ENCODE results near the gene SLC1A3.
"Not testable (repeated sequence)": the region's sequence is repeated elsewhere in the genome, so short reads cannot be mapped to it uniquely, and the experiment has no call there.

The SLC1A3 gene

DNA sequence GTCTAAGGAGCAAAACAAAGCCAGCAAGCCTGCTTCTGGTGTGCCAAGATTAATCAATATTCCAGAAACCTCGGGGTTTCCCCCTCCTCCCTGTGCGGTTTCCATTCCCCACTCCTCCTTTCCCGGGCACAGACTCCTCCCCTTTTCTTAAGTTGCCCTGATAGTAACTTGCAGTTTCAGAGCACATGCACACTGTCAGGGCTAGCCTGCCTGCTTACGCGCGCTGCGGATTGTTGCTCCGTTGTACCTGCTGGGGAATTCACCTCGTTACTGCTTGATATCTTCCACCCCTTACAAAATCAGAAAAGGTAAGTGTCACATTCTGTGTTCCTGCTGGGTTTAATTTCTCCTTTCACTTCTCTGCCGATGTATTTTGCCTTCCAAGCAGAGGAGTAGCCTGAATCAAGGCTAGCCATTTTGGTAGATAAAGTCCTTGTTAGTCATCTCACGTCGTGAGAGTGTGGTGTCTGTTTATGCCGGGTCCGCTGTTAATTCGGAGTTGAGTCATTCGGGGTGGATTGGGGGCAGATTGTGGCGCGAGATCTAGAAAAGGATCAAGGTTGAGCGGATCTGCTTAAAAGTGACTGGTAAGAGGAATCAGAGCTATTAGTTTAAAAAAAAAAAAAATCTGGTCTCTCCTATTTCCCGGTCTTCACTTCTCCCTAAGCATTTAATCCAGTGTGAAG is at the start of gene SLC1A3:
SLC1A3 (plus strand) TSS at position 179 of the 686 bp plus-strand sequence. CDS start 1,818 bp downstream, outside the sequence.
- Histone ChIP-seq H3K27me3 (ENCODE audit: control insufficient read depth, insufficient read depth, low read length) (no peaks in the 10 kb centered on the region), H3K36me3 (ENCODE audit: control insufficient read depth, insufficient read depth, low read length) (no peaks in the 10 kb centered on the region), H3K27ac (ENCODE audit: low read depth, low read length) (no peak within 1 kb of the TSS), H3K4me3 (ENCODE audit: low read length) (peak within 1 kb of the TSS; percentile 70), H3K9ac (ENCODE audit: low read length) (no peak within 1 kb of the TSS), H3K4me1 (ENCODE audit: control insufficient read depth, insufficient read depth, low read length) (no peaks in the 10 kb centered on the region)

- Histone ChIP-seq H3K4me1 (ENCODE audit: control insufficient read depth, insufficient read depth, low read length) (no peaks in the 10 kb centered on the region), H3K4me3 (ENCODE audit: low read length) (no peak overlapping the region), H3K27me3 (ENCODE audit: control insufficient read depth, insufficient read depth, low read length) (no peaks in the 10 kb centered on the region), H3K27ac (ENCODE audit: low read depth, low read length) (no peak overlapping the region), H3K9ac (ENCODE audit: low read length) (no peak overlapping the region), H3K36me3 (ENCODE audit: control insufficient read depth, insufficient read depth, low read length) (no peaks in the 10 kb centered on the region)
Measured at GRCh38 chr5:36558641-36559040, 47.8 kb upstream of the SLC1A3 start.

DNA sequence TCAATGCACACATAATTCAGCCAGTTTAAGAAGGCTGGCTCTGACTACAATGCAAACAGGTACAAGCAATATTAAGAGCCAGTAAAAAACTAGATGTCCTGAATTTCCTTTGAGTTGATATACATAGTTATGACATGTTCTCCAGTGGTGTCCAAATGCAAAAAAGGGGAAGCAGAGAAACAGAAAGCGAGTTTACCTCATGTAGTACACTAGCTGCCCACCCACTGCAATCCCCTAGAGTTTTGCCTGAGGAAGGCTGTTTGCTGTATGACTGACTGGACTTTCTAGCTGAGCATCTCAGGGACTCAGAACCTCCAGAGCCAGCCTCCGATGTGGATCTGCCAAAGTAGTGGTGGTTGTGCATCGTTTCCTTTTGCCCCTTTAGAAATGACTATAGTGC is 44.8 kb upstream of the SLC1A3 start:
- Histone ChIP-seq H3K9ac (ENCODE audit: low read length) (no peak overlapping the region), H3K4me1 (ENCODE audit: control insufficient read depth, insufficient read depth, low read length) (no peaks in the 10 kb centered on the region), H3K27me3 (ENCODE audit: control insufficient read depth, insufficient read depth, low read length) (no peaks in the 10 kb centered on the region), H3K4me3 (ENCODE audit: low read length) (no peak overlapping the region), H3K27ac (ENCODE audit: low read depth, low read length) (no peak overlapping the region), H3K36me3 (ENCODE audit: control insufficient read depth, insufficient read depth, low read length) (no peaks in the 10 kb centered on the region)

DNA sequence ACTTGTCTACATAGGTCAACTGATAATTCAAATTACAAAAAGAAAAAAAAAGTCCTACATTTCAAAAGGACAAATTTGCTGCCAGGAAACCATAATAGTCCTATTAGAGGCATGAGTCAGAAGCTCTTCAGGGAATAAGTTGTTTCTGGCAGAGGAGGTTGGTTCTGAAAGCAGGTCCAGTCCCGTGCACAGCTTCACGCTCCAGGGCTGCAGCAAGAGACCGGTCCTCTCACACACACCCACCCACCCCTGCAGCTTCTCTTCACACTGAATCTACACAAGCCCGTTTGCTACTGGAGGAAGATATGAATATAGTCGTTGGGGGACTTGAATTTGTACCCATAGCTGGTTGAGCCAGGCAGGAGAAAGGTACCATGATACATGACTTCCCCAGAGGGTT is 36.9 kb upstream of the SLC1A3 start:
- no peaks in the 10 kb centered on the region for H3K4me1 ChIP-seq (ENCODE audit: control insufficient read depth, insufficient read depth, low read length)
- no peaks in the 10 kb centered on the region for H3K36me3 ChIP-seq (ENCODE audit: control insufficient read depth, insufficient read depth, low read length)
- H3K27ac ChIP-seq (ENCODE audit: low read depth, low read length), result no peak overlapping the region
- H3K4me3 ChIP-seq (ENCODE audit: low read length), result no peak overlapping the region
- no peak overlapping the region for H3K9ac ChIP-seq (ENCODE audit: low read length)
- no peaks in the 10 kb centered on the region for H3K27me3 ChIP-seq (ENCODE audit: control insufficient read depth, insufficient read depth, low read length)

GRCh38 chr5:36570301-36571095 is 35.9 kb upstream of the SLC1A3 start:
- Histone ChIP-seq H3K9ac (ENCODE audit: low read length) (no peak overlapping the region), H3K27ac (ENCODE audit: low read depth, low read length) (no peak overlapping the region), H3K4me3 (ENCODE audit: low read length) (no peak overlapping the region), H3K36me3 (ENCODE audit: control insufficient read depth, insufficient read depth, low read length) (no peaks in the 10 kb centered on the region), H3K4me1 (ENCODE audit: control insufficient read depth, insufficient read depth, low read length) (no peaks in the 10 kb centered on the region), H3K27me3 (ENCODE audit: control insufficient read depth, insufficient read depth, low read length) (no peaks in the 10 kb centered on the region)

DNA sequence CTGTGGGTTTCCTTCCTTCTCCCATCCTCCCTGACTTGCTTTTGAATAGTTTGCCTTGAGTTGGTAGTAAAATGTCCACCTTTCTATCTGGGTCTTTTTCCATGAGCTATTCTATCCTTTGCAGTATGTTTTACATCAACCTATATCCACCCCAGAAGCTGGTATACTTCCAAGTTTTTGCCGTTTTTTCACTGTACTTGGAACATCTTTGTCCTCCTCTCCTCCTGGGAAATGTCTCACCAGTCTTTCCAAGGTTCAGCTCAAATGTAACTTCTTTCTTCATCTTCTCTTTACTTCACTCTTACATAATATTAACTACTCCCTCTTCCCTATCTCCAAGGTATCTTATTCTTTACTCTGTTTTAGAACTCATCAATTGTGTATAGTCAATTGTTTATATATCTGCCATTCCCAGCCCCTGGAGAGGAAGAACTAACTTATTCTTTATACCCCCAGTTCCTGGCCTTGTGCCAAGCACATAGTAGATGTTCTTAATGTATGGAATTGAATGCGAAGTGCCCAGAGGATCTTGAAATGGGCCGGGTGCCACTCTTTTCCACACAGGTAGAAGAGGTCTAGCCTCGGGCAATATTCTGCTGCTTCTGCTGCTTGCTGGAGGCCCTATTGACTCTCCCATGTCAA is 34.9 kb upstream of the SLC1A3 start:
- H3K4me1 ChIP-seq (ENCODE audit: control insufficient read depth, insufficient read depth, low read length), result no peaks in the 10 kb centered on the region
- no peak overlapping the region for H3K27ac ChIP-seq (ENCODE audit: low read depth, low read length)
- no peak overlapping the region for H3K4me3 ChIP-seq (ENCODE audit: low read length)
- no peak overlapping the region for H3K9ac ChIP-seq (ENCODE audit: low read length)
- H3K27me3 ChIP-seq (ENCODE audit: control insufficient read depth, insufficient read depth, low read length), result no peaks in the 10 kb centered on the region
- no peaks in the 10 kb centered on the region for H3K36me3 ChIP-seq (ENCODE audit: control insufficient read depth, insufficient read depth, low read length)

- Histone ChIP-seq H3K36me3 (ENCODE audit: control insufficient read depth, insufficient read depth, low read length) (no peaks in the 10 kb centered on the region), H3K9ac (ENCODE audit: low read length) (no peak overlapping the region), H3K4me3 (ENCODE audit: low read length) (no peak overlapping the region), H3K4me1 (ENCODE audit: control insufficient read depth, insufficient read depth, low read length) (no peaks in the 10 kb centered on the region), H3K27me3 (ENCODE audit: control insufficient read depth, insufficient read depth, low read length) (no peaks in the 10 kb centered on the region), H3K27ac (ENCODE audit: low read depth, low read length) (no peak overlapping the region)
Measured at GRCh38 chr5:36573438-36573837, 33.0 kb upstream of the SLC1A3 start.

GRCh38 chr5:36575361-36575781 is 31.0 kb upstream of the SLC1A3 start:
- no peak overlapping the region for H3K4me3 ChIP-seq (ENCODE audit: low read length)
- H3K9ac ChIP-seq (ENCODE audit: low read length), result no peak overlapping the region
- H3K36me3 ChIP-seq (ENCODE audit: control insufficient read depth, insufficient read depth, low read length), result no peaks in the 10 kb centered on the region
- H3K4me1 ChIP-seq (ENCODE audit: control insufficient read depth, insufficient read depth, low read length), result no peaks in the 10 kb centered on the region
- no peak overlapping the region for H3K27ac ChIP-seq (ENCODE audit: low read depth, low read length)
- H3K27me3 ChIP-seq (ENCODE audit: control insufficient read depth, insufficient read depth, low read length), result no peaks in the 10 kb centered on the region

DNA sequence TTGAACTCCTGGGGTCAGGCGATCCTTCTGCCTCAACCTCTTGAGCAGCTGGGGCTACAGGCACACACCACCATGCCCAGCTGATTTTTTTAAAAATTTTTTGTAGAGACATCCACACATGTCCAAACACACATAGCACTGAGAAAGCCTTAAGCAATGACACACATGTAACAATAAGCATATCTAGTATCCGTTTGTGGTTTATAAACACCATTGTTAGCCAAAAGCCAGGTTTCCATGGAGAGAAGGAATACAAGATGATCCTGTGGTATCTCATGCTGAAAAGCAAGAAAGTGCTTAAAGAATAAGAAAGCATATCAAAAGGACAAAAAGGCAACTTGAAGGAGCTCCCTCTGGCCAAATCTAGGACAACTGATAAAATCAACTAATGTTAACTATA is 29.7 kb upstream of the SLC1A3 start:
- no peak overlapping the region for H3K9ac ChIP-seq (ENCODE audit: low read length)
- no peaks in the 10 kb centered on the region for H3K36me3 ChIP-seq (ENCODE audit: control insufficient read depth, insufficient read depth, low read length)
- H3K27ac ChIP-seq (ENCODE audit: low read depth, low read length), result no peak overlapping the region
- no peaks in the 10 kb centered on the region for H3K27me3 ChIP-seq (ENCODE audit: control insufficient read depth, insufficient read depth, low read length)
- H3K4me3 ChIP-seq (ENCODE audit: low read length), result no peak overlapping the region
- H3K4me1 ChIP-seq (ENCODE audit: control insufficient read depth, insufficient read depth, low read length), result no peaks in the 10 kb centered on the region

DNA sequence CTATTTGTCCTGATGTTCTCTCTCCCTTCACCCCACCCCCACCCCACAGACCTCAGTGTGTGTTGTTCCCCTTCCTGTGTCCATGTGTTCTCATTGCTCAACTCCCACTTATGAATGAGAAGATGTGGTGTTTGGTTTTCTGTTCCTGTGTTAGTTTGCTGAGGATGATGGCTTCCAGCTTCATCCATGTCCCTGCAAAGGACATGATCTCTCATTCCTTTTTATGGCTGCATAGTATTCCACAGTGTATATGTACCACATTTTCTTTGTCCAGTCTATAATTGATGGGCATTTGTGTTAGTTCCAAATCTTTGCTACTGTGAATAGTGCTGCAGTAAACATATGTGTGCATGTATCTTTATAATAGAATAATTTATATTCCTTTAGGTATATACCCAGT is 26.5 kb upstream of the SLC1A3 start:
- H3K27ac ChIP-seq (ENCODE audit: low read depth, low read length); H3K4me3 ChIP-seq (ENCODE audit: low read length); H3K4me1 ChIP-seq (ENCODE audit: control insufficient read depth, insufficient read depth, low read length); H3K36me3 ChIP-seq (ENCODE audit: control insufficient read depth, insufficient read depth, low read length); H3K27me3 ChIP-seq (ENCODE audit: control insufficient read depth, insufficient read depth, low read length); H3K9ac ChIP-seq (ENCODE audit: low read length): not testable (repeated sequence)

DNA sequence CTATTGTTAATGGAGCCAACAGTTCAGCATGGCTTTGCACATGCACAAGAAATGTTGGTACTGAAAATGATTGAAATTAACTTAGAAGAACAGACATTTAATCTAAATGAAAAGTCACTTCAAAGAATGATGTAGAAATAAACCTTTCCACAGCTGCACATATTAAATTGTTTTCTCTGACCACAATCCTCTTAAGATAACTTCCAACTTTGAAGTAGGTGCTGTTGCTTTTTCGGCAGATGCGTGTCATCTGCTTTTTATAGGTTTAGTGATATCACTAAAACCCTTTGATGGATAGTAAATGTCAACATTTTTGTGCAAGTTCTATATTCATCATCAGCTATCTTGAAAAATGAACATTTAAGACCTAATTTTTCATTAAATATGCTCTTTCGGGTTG is 25.3 kb upstream of the SLC1A3 start:
- no peaks in the 10 kb centered on the region for H3K4me1 ChIP-seq (ENCODE audit: control insufficient read depth, insufficient read depth, low read length)
- no peaks in the 10 kb centered on the region for H3K27me3 ChIP-seq (ENCODE audit: control insufficient read depth, insufficient read depth, low read length)
- H3K4me3 ChIP-seq (ENCODE audit: low read length), result no peak overlapping the region
- H3K9ac ChIP-seq (ENCODE audit: low read length), result no peak overlapping the region
- no peak overlapping the region for H3K27ac ChIP-seq (ENCODE audit: low read depth, low read length)
- no peaks in the 10 kb centered on the region for H3K36me3 ChIP-seq (ENCODE audit: control insufficient read depth, insufficient read depth, low read length)

GRCh38 chr5:36584009-36584875 is 22.2 kb upstream of the SLC1A3 start:
- Histone ChIP-seq H3K4me1 (ENCODE audit: control insufficient read depth, insufficient read depth, low read length) (no peaks in the 10 kb centered on the region), H3K27ac (ENCODE audit: low read depth, low read length) (no peak overlapping the region), H3K36me3 (ENCODE audit: control insufficient read depth, insufficient read depth, low read length) (no peaks in the 10 kb centered on the region), H3K9ac (ENCODE audit: low read length) (no peak overlapping the region), H3K4me3 (ENCODE audit: low read length) (no peak overlapping the region), H3K27me3 (ENCODE audit: control insufficient read depth, insufficient read depth, low read length) (no peaks in the 10 kb centered on the region)
